HepG2 (cell line): ENCODE measurements around the gene HTR4. TPM values are rescaled to one million over a fixed set of nuclear protein-coding genes. Genes with fewer than 3 reads are reported as not detected.

ENCODE experiments used
- ATAC-seq: fragments of 200-7000 bp; cut with Tn5 transposase; 3 replicates; pipeline ENCODE4 v1.9.1; 2020; ENCODE audit warnings: mild to moderate bottlenecking, moderate library complexity
- BruUV-seq: library from RNA; stranded (reverse); fragments of 400-500 nt; replicated peaks from 2 replicates; lab custom pipeline; 2021; lab: Mats Ljungman, UMichigan
- CTCF ChIA-PET: fragments of 300-600 bp; formaldehyde crosslinking; extraction: SDS; loops from one replicate; lab custom pipeline; 2021; ENCODE audit warnings: low total read pairs, inconsistent platforms, low intra/inter-chr PET ratio; lab: Yijun Ruan, JAX
- POLR2A ChIA-PET: fragments of 350-600 bp; sonication (Branson Sonifier 250); formaldehyde crosslinking; loops from one replicate; lab custom pipeline; 2020; ENCODE audit warnings: antibody characterized with exemption, inconsistent platforms; lab: Yijun Ruan, JAX
- DNase-seq: peaks from one replicate; pipeline ENCODE4 v3.0.0-alpha.2; 2015; ENCODE audit warnings: low spot score
- FAIRE-seq: peaks from 3 replicates; lab custom pipeline; 2011; peaks lifted over from hg19 to GRCh38; lab: Jason Lieb, UNC
- H2AFZ ChIP-seq: one replicate; pipeline ENCODE4 v1.6.1; 2011; ENCODE audit warnings: low read length, inconsistent platforms
- H3K27ac ChIP-seq: fragments of 300-600 bp; 3 replicates; pipeline ENCODE4 v1.8.0; 2011; ENCODE audit warnings: mixed run types, mild to moderate bottlenecking, mixed read lengths, low read length, inconsistent platforms; ENCODE audit not compliant: insufficient read depth; ENCODE audit errors: extremely low read length
- H3K27me3 ChIP-seq, 2 experiments: fragments of 200-600 bp in 1 of 2; 2 replicates in 1 of 2; 3 replicates in 1 of 2; pipeline versions ENCODE4 v1.6.0 to v1.8.0; 2011; ENCODE audit warnings: low read length in 2 of 2, mild to moderate bottlenecking in 2 of 2, moderate library complexity in 2 of 2, inconsistent platforms in 1 of 2; ENCODE audit not compliant: insufficient read depth in 2 of 2, control insufficient read depth in 1 of 2
- H3K36me3 ChIP-seq, 2 experiments: fragments of 200-600 bp in 1 of 2; replicated peaks in 1 of 2; 2 replicates in 1 of 2; 3 replicates in 1 of 2; pipeline versions ENCODE4 v1.5.1 to v1.8.0; 2011; ENCODE audit warnings: low read length in 2 of 2, inconsistent platforms in 1 of 2; ENCODE audit not compliant: insufficient read depth in 2 of 2, control insufficient read depth in 1 of 2
- H3K4me1 ChIP-seq: 2 replicates; pipeline ENCODE4 v1.5.1; 2012; ENCODE audit warnings: low read length, inconsistent platforms; ENCODE audit not compliant: insufficient read depth
- H3K4me2 ChIP-seq: 2 replicates; pipeline ENCODE4 v1.6.0; 2011; ENCODE audit warnings: low read depth, low read length, inconsistent platforms
- H3K4me3 ChIP-seq, 3 experiments: fragments of 200-600 bp in 1 of 3; sonication (generic), shearing (Covaris generic) in 1 of 3; replicated peaks in 1 of 3; 2 replicates each; pipeline ENCODE4 v1.5.1; 2011 to 2016; ENCODE audit warnings: low read length in 3 of 3, inconsistent platforms in 2 of 3, low read depth in 2 of 3, mild to moderate bottlenecking in 2 of 3, control low read depth in 1 of 3, mixed read lengths in 1 of 3; ENCODE audit not compliant: insufficient read depth in 1 of 3
- H3K79me2 ChIP-seq: one replicate; pipeline ENCODE4 v1.6.1; 2011; ENCODE audit warnings: low read length, inconsistent platforms; ENCODE audit not compliant: insufficient read depth
- H3K9ac ChIP-seq: 2 replicates; pipeline ENCODE4 v1.6.0; 2011; ENCODE audit warnings: mild to moderate bottlenecking, low read depth, low read length, inconsistent platforms; ENCODE audit not compliant: insufficient read depth
- H3K9me3 ChIP-seq: 2 replicates; pipeline ENCODE4 v1.5.1; 2012; ENCODE audit warnings: mild to moderate bottlenecking, low read length
- H4K20me1 ChIP-seq: 2 replicates; pipeline ENCODE4 v1.6.0; 2011; ENCODE audit warnings: inconsistent platforms, mild to moderate bottlenecking, low read length, moderate library complexity; ENCODE audit not compliant: insufficient read depth
- AKAP8 ChIP-seq: sonication (generic); formaldehyde crosslinking; IDR thresholded peaks from 2 replicates; pipeline ENCODE4 v1.5.1; 2020; ENCODE audit warnings: mild to moderate bottlenecking, missing genetic modification reagents
- ARID4A ChIP-seq: sonication (generic); formaldehyde crosslinking; IDR thresholded peaks from 2 replicates; pipeline ENCODE4 v1.5.0; 2020; ENCODE audit warnings: mild to moderate bottlenecking, missing genetic modification reagents, borderline replicate concordance
- ATM ChIP-seq: fragments of 450-650 bp; IDR thresholded peaks from 2 replicates; pipeline ENCODE4 v1.7.1; 2017; ENCODE audit warnings: mild to moderate bottlenecking, borderline replicate concordance
- CEBPG ChIP-seq: IDR thresholded peaks from 2 replicates; pipeline ENCODE4 v1.6.1; 2016
- ELF3 ChIP-seq: IDR thresholded peaks from 2 replicates; pipeline ENCODE4 v1.6.1; 2016; ENCODE audit warnings: missing genetic modification reagents, missing compliant biosample characterization
- EZH2 ChIP-seq: conservative IDR thresholded peaks from 2 replicates; pipeline ENCODE4 v1.6.1; 2012; ENCODE audit warnings: mild to moderate bottlenecking, low read depth, low read length, moderate library complexity
- FOXM1 ChIP-seq: sonication (generic); formaldehyde crosslinking; IDR thresholded peaks from 2 replicates; pipeline ENCODE4 v1.5.0; 2020; ENCODE audit warnings: missing genetic modification reagents
- PHB2 ChIP-seq: fragments of 450-650 bp; IDR thresholded peaks from 2 replicates; pipeline ENCODE4 v1.6.1; 2018; ENCODE audit not compliant: partially characterized antibody
- SNRNP70 ChIP-seq: fragments of 200-400 bp; formaldehyde crosslinking; IDR thresholded peaks from 2 replicates; pipeline ENCODE4 v1.6.1; 2017; ENCODE audit warnings: mild to moderate bottlenecking, low read depth, low read length, moderate library complexity
- SP5 ChIP-seq: IDR thresholded peaks from 2 replicates; pipeline ENCODE4 v1.6.1; 2016; ENCODE audit warnings: low read depth, borderline replicate concordance
- STAT5B ChIP-seq: sonication (generic); formaldehyde crosslinking; IDR thresholded peaks from 2 replicates; pipeline ENCODE4 v1.4.0; 2020; ENCODE audit warnings: missing genetic modification reagents
- ZNF160 ChIP-seq: sonication (generic); formaldehyde crosslinking; IDR thresholded peaks from 2 replicates; pipeline ENCODE4 v1.8.0; 2022; ENCODE audit warnings: mild to moderate bottlenecking, inconsistent platforms, missing genetic modification reagents
- ZNF251 ChIP-seq: sonication (generic); formaldehyde crosslinking; IDR thresholded peaks from 2 replicates; pipeline ENCODE4 v1.9.0; 2021; ENCODE audit warnings: mild to moderate bottlenecking, missing genetic modification reagents
- ZNF543 ChIP-seq: sonication (generic); formaldehyde crosslinking; IDR thresholded peaks from 2 replicates; pipeline ENCODE4 v1.4.0; 2020; ENCODE audit warnings: mild to moderate bottlenecking, missing genetic modification reagents
- WGBS: methylation state at CpG from one replicate; pipeline ENCODE4 v1.1.6; 2017; ENCODE audit warnings: low lambda C conversion rate; 5-methylcytosine and 5-hydroxymethylcytosine counted together
- in situ Hi-C: cut with HindIII; loops from 2 replicates; pipeline ENCODE4 v1.10.0; 2017; ENCODE audit warnings: low pct_unique_long_range_greater_than_20kb; ENCODE audit not compliant: extremely low pct_ligation_motif_present
- intact Hi-C: fragments of 100-400 bp; cut with micrococcal nuclease; formaldehyde crosslinking; loops from one replicate; pipeline ENCODE4 v1.10.0; 2022; ENCODE audit not compliant: unreplicated experiment
- polyA plus RNA-seq, 8 experiments: library from polyadenylated mRNA; depleted of rRNA in 3 of 8; stranded (reverse) in 7 of 8; unstranded in 1 of 8; fragments of >200 nt; fragmentation: Illumina TruSeq in 4 of 8; extraction: Trizol in 4 of 8; gene quantifications; 2 replicates each; pipeline versions ENCODE4 v1.2.1 to v1.2.3, GENCODE V29; 2011 to 2016; ENCODE audit warnings: low read depth in 4 of 8, missing spikeins in 1 of 8, mixed read lengths in 1 of 8; ENCODE audit not compliant: insufficient read depth in 1 of 8
- total RNA-seq, 5 experiments: library from RNA; depleted of rRNA; stranded (reverse); fragments of >200 nt; fragmentation: Illumina TruSeq; extraction: Trizol; gene quantifications; 2 replicates each; pipeline ENCODE4 v1.2.3, GENCODE V29; 2016; ENCODE audit warnings: low read depth in 1 of 5
- TF ChIP-seq, protein P1 (sequence below): sonication (generic); formaldehyde crosslinking; IDR thresholded peaks from 2 replicates; pipeline ENCODE4 v1.8.0; 2022; ENCODE audit warnings: mild to moderate bottlenecking, missing genetic modification reagents, borderline replicate concordance
- TF ChIP-seq, protein P2 (sequence below): sonication (generic); formaldehyde crosslinking; IDR thresholded peaks from 2 replicates; pipeline ENCODE4 v1.8.1; 2023; ENCODE audit warnings: mild to moderate bottlenecking, missing genetic modification reagents
- TF ChIP-seq, protein P3 (sequence below): sonication (generic); formaldehyde crosslinking; IDR thresholded peaks from 2 replicates; pipeline ENCODE4 v1.8.1; 2023; ENCODE audit warnings: mild to moderate bottlenecking, inconsistent platforms, moderate library complexity, missing genetic modification reagents, borderline replicate concordance

Gene HTR4
- total and polyA plus RNA-seq, 2 of the 13 experiments (the other 11 are each of a cell fraction or from before 2014, with no cell fraction given), result not detected

GRCh38 chr5:148455185-148455584 lies 199.1 kb downstream of the HTR4 start (continued):
- TF ChIP-seq, protein P1, sequence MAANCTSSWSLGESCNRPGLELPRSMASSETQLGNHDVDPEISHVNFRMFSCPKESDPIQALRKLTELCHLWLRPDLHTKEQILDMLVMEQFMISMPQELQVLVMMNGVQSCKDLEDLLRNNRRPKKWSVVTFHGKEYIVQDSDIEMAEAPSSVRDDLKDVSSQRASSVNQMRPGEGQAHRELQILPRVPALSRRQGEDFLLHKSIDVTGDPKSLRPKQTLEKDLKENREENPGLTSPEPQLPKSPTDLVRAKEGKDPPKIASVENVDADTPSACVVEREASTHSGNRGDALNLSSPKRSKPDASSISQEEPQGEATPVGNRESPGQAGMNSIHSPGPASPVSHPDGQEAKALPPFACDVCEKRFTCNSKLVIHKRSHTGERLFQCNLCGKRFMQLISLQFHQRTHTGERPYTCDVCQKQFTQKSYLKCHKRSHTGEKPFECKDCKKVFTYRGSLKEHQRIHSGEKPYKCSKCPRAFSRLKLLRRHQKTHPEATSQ (CRISPR knock-in tag), result no peak
- TF ChIP-seq SP5 (no peak), ARID4A (CRISPR knock-in tag) (no peak), STAT5B (no peak), CEBPG (CRISPR knock-in tag) (no peak), AKAP8 (CRISPR knock-in tag) (no peak), ATM (no peak)

DNA sequence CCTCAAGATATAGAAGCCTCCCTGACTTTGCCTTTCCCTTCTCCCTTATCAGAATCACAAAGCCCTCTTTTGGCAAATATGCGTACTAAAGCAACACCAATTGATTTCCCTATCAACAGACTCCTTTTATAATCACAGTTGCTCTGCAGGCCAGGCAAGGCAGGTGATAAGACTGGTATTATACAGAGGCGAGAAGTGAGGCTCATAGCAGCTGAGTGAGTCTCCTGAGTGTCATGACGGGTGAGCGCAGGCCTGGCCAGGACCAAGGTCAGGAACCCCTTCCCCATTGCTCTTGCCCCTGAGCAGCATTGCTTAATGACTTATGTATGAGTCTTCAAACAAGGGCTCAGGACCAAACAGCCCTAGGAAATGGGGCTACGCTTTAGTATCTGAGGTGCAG lies 199.8 kb downstream of the HTR4 start:
- CTCF ChIA-PET, result no interaction called here
- H2AFZ ChIP-seq, result no peak overlapping the region
- in situ Hi-C loops, result no loop called here
- intact Hi-C loops, result no loop called here
- FAIRE-seq, result no peak
- DNase-seq, result no peak
- H3K9ac ChIP-seq, result no peak overlapping the region
- H3K4me3 ChIP-seq, result no peak overlapping the region
- no TSS peak for BruUV-seq
- no peaks in the 10 kb centered on the region for H3K79me2 ChIP-seq
- no peak overlapping the region for H3K4me2 ChIP-seq
- H3K27ac ChIP-seq, result no peak overlapping the region
- 57% methylated on average over 5 of the region's 5 CpGs for WGBS
- no peaks in the 10 kb centered on the region for H3K4me1 ChIP-seq
- H3K36me3 ChIP-seq, result no peaks in the 10 kb centered on the region
- POLR2A ChIA-PET, result no interaction called here
- no peaks in the 10 kb centered on the region for H3K27me3 ChIP-seq
- H3K9me3 ChIP-seq, result no peaks in the 10 kb centered on the region
- no peak for ATAC-seq
- no peaks in the 10 kb centered on the region for H4K20me1 ChIP-seq
- TF ChIP-seq EZH2 (no peak), ZNF543 (CRISPR knock-in tag) (no peak), ZNF160 (CRISPR knock-in tag) (no peak), SNRNP70 (no peak), ZNF251 (CRISPR knock-in tag) (no peak), ELF3 (no peak), FOXM1 (CRISPR knock-in tag) (no peak), PHB2 (no peak)
- TF ChIP-seq, protein P2, sequence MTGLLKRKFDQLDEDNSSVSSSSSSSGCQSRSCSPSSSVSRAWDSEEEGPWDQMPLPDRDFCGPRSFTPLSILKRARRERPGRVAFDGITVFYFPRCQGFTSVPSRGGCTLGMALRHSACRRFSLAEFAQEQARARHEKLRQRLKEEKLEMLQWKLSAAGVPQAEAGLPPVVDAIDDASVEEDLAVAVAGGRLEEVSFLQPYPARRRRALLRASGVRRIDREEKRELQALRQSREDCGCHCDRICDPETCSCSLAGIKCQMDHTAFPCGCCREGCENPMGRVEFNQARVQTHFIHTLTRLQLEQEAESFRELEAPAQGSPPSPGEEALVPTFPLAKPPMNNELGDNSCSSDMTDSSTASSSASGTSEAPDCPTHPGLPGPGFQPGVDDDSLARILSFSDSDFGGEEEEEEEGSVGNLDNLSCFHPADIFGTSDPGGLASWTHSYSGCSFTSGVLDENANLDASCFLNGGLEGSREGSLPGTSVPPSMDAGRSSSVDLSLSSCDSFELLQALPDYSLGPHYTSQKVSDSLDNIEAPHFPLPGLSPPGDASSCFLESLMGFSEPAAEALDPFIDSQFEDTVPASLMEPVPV, result no peak
- TF ChIP-seq, protein P3, sequence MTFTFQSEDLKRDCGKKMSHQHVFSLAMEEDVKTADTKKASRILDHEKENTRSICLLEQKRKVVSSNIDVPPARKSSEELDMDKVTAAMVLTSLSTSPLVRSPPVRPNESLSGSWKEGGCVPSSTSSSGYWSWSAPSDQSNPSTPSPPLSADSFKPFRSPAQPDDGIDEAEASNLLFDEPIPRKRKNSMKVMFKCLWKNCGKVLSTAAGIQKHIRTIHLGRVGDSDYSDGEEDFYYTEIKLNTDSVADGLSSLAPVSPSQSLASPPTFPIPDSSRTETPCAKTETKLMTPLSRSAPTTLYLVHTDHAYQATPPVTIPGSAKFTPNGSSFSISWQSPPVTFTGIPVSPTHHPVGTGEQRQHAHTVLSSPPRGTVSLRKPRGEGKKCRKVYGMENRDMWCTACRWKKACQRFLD (CRISPR knock-in tag), result no peak
